Stimulated activated naive B cell treated with anti-CD40 and anti-IgM and Interleukin-4, amounts not matched to agents 10 μg/mL and 1 μg/mL and 100 μg/mL, for 72 hours (primary cell): ENCODE measurements around the gene USP22.
"Not testable (repeated sequence)": the region's sequence is repeated elsewhere in the genome, so short reads cannot be mapped to it uniquely, and the experiment has no call there.

Source experiments
- ATAC-seq, 2 donors: fragments of 150-1000 bp; cut with Tn5 transposase; replicated peaks; 2 replicates each; pipeline ENCODE4 v1.10.0; 2021; ENCODE audit warnings: moderate library complexity in 1 of 2
- DNase-seq: peaks from one replicate; pipeline ENCODE4 v3.0.0; 2021
- H3K27ac Mint-ChIP-seq: one replicate; pipeline ENCODE4 v1.8.0; 2022; ENCODE audit warnings: mild to moderate bottlenecking, mixed read lengths
- H3K27me3 Mint-ChIP-seq, 2 donors: one replicate each; pipeline ENCODE4 v1.8.0; 2022; ENCODE audit warnings: mixed read lengths in 2 of 2
- H3K36me3 Mint-ChIP-seq, 2 donors: one replicate each; pipeline ENCODE4 v1.8.0; 2022; ENCODE audit warnings: mixed read lengths in 2 of 2, mild to moderate bottlenecking in 1 of 2
- H3K4me1 Mint-ChIP-seq, 2 donors: one replicate each; pipeline ENCODE4 v1.8.0; 2022; ENCODE audit warnings: mixed read lengths in 2 of 2, mild to moderate bottlenecking in 1 of 2
- H3K4me3 Mint-ChIP-seq, 2 donors: one replicate each; pipeline ENCODE4 v1.8.0; 2022; ENCODE audit warnings: mild to moderate bottlenecking in 2 of 2, mixed read lengths in 2 of 2, moderate library complexity in 1 of 2
- H3K9me3 Mint-ChIP-seq, 2 donors: one replicate each; pipeline ENCODE4 v1.8.0; 2022; ENCODE audit warnings: mixed read lengths in 2 of 2, mild to moderate bottlenecking in 1 of 2

USP22 gene

DNA sequence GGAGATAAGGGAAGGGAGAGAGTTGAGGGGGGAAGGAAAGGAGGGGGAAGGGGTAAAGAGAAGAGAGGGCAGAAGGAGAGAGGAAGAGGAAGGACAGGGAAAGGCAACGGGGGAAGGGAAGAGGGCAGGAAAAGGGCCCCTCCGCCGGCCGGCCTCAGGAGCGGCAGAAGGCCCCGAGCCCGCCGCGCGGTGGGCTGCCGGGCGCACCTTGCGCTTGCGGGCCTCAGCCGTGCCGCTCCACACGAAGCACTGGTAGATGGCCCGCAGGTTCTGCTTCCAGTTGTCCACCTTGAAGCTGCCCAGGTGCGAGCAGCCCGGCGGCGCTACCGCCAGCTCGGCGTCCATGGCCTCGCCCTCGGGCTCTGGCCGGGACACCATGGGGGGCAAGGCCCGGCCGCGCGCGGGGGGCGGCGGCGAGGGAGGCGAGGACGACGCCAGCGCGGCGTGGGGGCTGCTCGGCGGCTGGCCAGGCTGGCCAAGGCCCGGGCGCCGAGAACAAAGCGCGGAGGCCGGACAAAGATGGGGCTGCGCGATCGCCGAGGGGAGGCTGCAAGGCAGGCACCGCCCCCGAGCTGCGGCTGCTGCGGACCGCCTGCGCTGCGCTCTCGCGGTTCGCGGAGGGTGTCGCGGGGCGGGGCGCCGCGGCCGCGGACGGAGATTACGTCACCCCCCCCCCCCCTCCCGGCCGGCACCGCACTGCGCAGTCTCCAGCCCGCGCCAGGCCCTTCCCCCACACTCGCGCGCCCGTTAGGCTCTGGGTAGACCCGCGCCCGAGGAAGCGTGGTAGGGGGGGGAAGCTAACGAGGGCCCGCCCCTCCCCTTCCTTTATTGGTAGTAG lies at the start of gene USP22:
TSS of gene USP22 (minus strand) at position 554 of the 838 bp plus-strand sequence. CDS start at position 378, 176 bp downstream.
- peaks cover 3 to 8% of the 10 kb centered on the region in 2 donors for H3K36me3 Mint-ChIP-seq
- peak within 1 kb of the TSS; percentile 97 to 98 for H3K4me3 Mint-ChIP-seq
- no peak for DNase-seq
- H3K9me3 Mint-ChIP-seq = no peaks in the 10 kb centered on the region
- H3K27ac Mint-ChIP-seq = peak within 1 kb of the TSS; percentile 97
- ATAC-seq = peak; percentile 58 to 70
- H3K4me1 Mint-ChIP-seq = peaks cover 7 to 26% of the 10 kb centered on the region in 2 donors
- no peaks in the 10 kb centered on the region for H3K27me3 Mint-ChIP-seq

DNA sequence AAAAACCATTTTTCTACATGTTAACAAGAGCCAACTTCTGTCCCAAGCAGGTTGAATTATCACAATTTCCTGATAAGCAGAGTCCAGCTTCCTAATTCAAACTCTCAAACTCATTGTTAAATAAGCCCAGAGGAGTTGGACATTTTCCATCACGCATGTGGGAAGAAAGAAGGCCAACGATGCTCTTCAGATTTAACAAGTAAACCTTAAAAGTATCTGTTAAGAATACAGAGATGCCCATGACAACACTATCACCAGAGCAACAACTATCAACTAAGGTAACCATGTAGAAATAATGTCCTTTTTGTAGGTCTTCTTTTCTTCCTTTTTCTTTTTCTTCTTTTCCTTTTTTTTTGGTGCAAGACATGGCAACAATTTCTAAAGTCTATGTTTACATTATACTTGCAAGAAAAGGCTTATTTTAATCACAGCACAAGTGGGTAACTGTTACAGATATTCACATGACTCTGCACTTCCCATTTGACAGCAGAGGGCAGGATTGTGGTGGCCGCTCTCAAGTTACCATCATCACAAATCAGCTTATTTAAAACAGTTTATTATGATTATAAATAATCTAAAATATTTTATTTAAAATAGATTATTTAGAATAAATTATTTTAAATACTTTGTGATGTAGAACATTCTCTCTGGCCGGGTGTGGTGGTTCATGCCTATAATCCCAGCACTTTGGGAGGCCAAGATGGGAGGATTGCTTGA lies 48.2 kb upstream of the USP22 start:
- ATAC-seq (no peak), DNase-seq (no peak)
- Mint-ChIP-seq H3K36me3 (no peaks in the 10 kb centered on the region), H3K4me1 (peaks cover 9 to 20% of the 10 kb centered on the region in 2 donors), H3K27me3 (no peaks in the 10 kb centered on the region), H3K4me3 (no peak overlapping the region), H3K27ac (no peak overlapping the region), H3K9me3 (no peaks in the 10 kb centered on the region)

DNA sequence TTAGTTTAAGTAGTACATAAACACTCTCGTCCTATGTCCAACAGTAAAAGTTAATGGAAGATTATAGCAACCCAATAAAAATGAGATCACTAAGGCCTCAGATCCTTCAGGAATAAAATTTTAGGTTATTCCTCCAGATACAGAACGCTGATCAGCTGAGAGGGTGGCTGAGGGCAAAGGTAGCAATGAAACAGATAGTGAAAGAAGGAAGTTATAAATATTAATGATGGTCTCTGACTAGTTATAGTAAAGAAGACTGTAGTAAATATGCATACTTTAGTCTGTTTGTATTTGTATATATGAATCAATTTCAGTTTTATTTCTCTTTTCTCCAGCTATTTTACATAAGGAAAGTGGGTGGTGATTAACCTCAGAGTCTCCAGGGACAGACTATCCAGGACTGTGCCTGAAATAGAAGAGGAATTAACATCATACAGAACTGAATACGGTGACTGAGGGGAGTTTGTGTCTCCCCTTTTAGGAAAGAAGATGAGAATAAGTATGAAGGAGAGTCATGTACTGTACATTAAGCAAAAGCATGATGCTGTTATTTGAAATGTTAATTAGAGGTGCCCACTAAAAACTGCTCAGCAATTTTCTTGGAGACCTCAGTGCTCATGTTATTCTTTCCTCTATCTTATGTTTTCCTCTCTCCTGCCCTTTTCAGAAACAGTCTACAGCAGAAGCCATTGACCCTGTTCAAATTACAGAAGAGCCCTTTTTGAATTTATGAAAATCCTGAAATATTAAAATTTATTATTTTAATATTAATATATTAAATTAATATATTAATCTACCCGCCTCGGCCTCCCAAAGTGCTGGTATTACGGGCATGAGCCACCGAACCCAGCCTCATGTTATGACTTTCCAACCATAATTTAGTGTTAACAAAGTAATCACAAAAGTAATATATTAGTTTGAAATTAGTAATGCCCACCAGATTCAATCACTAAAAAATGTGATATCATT lies 47.4 kb upstream of the USP22 start:
- Mint-ChIP-seq H3K9me3 (peaks cover 0 to 2% of the 10 kb centered on the region in 2 donors), H3K4me1 (peaks cover 9 to 20% of the 10 kb centered on the region in 2 donors), H3K27me3 (peaks cover 0 to 3% of the 10 kb centered on the region in 2 donors), H3K27ac (no peak overlapping the region), H3K4me3 (peak overlapping the region in 1 of 2 donors; percentile 11), H3K36me3 (peaks cover 0 to 3% of the 10 kb centered on the region in 2 donors)
- no peak for DNase-seq
- peak; percentile 65 to 75 for ATAC-seq

DNA sequence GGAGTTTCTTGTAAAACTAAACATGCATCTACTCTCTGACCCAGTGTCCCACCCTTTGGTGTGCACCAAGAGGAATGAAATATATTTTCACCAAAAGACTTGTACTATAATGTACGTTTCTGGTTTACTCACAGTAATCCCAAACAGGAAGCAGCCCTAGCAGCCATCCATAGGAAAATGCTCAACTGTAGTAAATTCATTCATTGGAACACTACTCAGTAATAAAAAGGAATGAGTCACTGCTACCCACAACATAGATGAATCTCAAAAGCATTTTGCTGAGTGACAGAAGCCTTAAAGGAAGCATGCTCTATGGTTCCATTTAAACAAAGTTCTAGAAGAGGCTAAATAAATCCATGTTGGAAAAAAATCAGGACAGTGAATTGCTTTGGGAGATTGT lies 46.3 kb upstream of the USP22 start:
- Mint-ChIP-seq H3K9me3 (peaks cover 0 to 2% of the 10 kb centered on the region in 2 donors), H3K36me3 (peaks cover 0 to 3% of the 10 kb centered on the region in 2 donors), H3K27me3 (peaks cover 0 to 3% of the 10 kb centered on the region in 2 donors), H3K4me3 (no peak overlapping the region), H3K27ac (no peak overlapping the region), H3K4me1 (peaks cover 9 to 20% of the 10 kb centered on the region in 2 donors)
- no peak for DNase-seq
- ATAC-seq = peak; percentile 21 to 55

DNA sequence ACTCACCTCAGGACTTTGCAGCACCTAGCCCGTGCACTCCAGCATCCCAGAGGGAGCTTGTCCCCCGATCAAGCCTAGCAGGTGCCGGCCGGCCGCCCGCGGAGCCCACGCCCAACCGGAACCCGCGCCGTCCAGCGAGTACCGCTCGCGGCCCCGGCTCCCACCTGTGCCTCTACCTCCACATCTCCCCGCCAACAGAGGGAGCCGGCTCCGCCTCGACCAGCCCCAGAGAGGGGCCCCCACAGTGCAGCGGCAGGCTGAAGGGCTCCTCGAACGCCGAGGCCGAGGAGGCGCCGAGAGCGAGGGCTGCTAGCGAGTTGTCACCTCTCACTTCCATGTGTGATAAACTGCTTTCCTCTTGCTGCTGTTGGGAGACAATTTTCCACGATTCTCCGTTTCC lies 42.9 kb upstream of the USP22 start:
- H3K36me3 Mint-ChIP-seq = peaks cover 0 to 3% of the 10 kb centered on the region in 2 donors
- H3K27me3 Mint-ChIP-seq = peaks cover 0 to 3% of the 10 kb centered on the region in 2 donors
- peaks cover 2 to 5% of the 10 kb centered on the region in 2 donors for H3K9me3 Mint-ChIP-seq
- DNase-seq (no peak), ATAC-seq (no peak)
- H3K4me3 Mint-ChIP-seq = peak overlapping the region; percentile 29 to 48
- peaks cover 13 to 15% of the 10 kb centered on the region in 2 donors for H3K4me1 Mint-ChIP-seq
- no peak overlapping the region for H3K27ac Mint-ChIP-seq

DNA sequence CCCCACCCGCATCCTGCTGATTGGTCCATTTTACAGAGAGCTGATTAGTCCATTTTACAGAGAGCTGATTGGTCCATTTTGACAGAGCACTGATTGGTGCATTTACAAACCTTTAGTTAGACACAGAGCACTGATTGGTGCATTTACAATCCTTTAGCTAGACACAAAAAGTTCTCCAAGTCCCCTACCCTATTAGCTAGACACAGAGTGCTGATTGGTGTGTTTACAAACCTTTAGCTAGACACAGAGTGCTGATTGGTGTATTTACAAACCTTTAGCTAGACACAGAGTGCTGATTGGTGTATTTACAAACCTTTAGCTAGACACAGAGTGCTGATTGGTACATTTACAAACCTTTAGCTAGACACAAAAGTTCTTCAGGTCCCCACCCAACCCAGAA lies 42.5 kb upstream of the USP22 start:
- H3K27me3 Mint-ChIP-seq, H3K9me3 Mint-ChIP-seq, H3K4me3 Mint-ChIP-seq, DNase-seq, H3K27ac Mint-ChIP-seq, H3K36me3 Mint-ChIP-seq, ATAC-seq: not testable (repeated sequence)
- H3K4me1 Mint-ChIP-seq = peaks cover 12 to 13% of the 10 kb centered on the region in 2 donors

DNA sequence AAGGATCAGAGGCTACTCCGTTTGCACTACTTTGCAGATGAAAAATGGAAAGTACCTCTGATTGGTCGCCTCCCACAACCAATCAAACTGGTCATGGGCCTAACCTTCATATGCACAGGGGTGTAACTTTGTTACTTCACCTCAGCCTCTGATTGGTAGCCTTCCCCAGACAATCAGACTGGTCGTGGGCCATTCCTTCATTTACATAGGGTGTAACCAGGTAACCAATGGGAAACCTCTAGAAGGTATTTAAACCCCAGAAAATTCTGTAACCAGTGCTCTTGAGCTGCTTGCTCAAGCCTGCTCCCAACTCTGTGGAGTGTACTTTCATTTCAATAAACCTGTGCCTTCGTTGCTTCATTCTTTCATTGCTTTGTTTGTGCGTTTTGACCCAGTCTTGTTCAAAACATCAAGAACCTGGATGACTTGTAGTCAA lies 39.2 kb upstream of the USP22 start:
- Mint-ChIP-seq H3K27me3 (peaks cover 0 to 6% of the 10 kb centered on the region in 2 donors), H3K27ac (no peak overlapping the region), H3K4me1 (peaks cover 0 to 4% of the 10 kb centered on the region in 2 donors), H3K9me3 (peaks cover 2 to 5% of the 10 kb centered on the region in 2 donors), H3K4me3 (no peak overlapping the region), H3K36me3 (peaks cover 0 to 3% of the 10 kb centered on the region in 2 donors)
- no peak for DNase-seq
- no peak for ATAC-seq

DNA sequence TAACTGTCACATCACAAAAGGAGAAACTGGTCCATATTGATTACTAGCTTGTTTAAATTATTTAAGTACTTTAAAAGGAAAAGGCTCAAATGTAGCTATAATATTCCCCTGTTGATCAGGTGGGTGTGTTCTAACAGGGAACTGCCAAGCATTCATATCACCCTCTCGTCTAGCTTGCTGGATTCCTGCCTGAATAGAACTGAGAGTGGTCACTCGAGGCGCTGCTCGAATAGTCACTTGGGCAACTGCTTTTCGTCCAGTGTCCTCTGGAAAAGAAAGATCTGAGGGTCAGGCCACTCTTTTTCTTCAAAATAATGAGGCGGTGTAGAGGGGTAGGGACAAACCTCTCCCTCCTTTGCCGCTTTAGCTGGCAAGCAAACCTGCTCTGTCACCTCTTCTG lies 36.4 kb upstream of the USP22 start:
- ATAC-seq (no peak), DNase-seq (no peak)
- no peak overlapping the region for H3K4me3 Mint-ChIP-seq
- H3K27me3 Mint-ChIP-seq = peaks cover 0 to 11% of the 10 kb centered on the region in 2 donors
- H3K9me3 Mint-ChIP-seq = peaks cover 0 to 5% of the 10 kb centered on the region in 2 donors
- peaks cover 0 to 4% of the 10 kb centered on the region in 2 donors for H3K4me1 Mint-ChIP-seq
- no peaks in the 10 kb centered on the region for H3K36me3 Mint-ChIP-seq
- no peak overlapping the region for H3K27ac Mint-ChIP-seq

DNA sequence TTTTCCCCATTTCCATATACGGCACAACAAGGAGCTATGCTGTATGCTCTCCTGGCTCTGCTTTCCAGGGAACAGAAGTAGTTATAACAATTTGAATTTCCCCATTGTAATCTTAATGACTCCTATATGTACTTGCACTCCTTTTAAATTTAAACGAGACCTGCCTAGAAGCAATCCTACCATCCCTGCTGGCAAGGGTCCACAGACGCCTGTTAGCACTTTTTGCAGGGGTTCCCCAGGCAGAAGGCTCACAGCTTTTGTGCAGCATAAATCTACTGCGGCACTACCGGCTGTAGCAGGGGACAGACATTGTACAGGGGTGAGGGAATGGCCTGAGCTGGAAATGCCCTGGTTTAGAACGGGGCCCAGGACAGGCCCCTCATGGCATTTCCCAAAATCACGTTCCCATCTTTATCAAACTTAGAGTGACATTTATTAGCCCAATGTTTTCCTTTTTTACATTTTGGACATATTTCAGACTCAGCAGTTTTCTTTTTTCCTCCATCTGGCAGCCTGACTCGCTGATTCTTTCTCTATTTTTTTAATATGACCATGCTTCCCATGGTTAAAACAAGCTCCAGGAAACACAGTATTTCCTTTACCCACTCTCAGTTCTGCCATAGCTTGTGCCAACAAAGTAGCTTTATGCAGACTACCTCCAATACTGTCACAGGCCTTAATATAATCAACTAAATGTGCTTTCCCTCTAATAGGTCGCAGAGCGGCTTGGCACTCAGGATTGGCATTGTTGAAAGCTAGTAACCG lies 35.4 kb upstream of the USP22 start:
- H3K27me3 Mint-ChIP-seq = peaks cover 0 to 11% of the 10 kb centered on the region in 2 donors
- H3K27ac Mint-ChIP-seq = no peak overlapping the region
- peaks cover 0 to 5% of the 10 kb centered on the region in 2 donors for H3K9me3 Mint-ChIP-seq
- H3K4me1 Mint-ChIP-seq = no peaks in the 10 kb centered on the region
- no peak overlapping the region for H3K4me3 Mint-ChIP-seq
- no peak for ATAC-seq
- no peaks in the 10 kb centered on the region for H3K36me3 Mint-ChIP-seq
- DNase-seq = no peak

DNA sequence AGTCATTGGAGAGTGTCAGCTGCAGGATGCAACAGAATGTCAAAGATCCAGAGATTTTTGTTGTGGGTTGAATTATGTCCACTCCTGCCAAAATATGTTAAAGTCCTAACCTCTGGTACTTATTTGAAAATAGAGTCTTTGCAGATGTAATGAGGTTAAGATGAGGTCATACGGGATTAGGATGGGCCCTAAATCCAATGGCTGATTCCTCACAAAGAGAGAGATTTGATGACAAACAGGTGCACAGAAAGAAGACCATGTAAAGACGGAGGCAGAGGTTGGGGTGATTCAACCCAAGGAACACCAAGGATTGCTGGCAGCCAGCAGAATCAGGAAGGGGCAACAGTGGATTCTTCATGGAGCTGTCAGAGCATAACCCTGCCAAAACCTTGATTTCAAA lies 34.5 kb upstream of the USP22 start:
- Mint-ChIP-seq H3K4me1 (no peaks in the 10 kb centered on the region), H3K27me3 (peaks cover 0 to 11% of the 10 kb centered on the region in 2 donors), H3K4me3 (no peak overlapping the region), H3K27ac (no peak overlapping the region), H3K9me3 (peaks cover 0 to 2% of the 10 kb centered on the region in 2 donors), H3K36me3 (no peaks in the 10 kb centered on the region)
- ATAC-seq (no peak), DNase-seq (no peak)

DNA sequence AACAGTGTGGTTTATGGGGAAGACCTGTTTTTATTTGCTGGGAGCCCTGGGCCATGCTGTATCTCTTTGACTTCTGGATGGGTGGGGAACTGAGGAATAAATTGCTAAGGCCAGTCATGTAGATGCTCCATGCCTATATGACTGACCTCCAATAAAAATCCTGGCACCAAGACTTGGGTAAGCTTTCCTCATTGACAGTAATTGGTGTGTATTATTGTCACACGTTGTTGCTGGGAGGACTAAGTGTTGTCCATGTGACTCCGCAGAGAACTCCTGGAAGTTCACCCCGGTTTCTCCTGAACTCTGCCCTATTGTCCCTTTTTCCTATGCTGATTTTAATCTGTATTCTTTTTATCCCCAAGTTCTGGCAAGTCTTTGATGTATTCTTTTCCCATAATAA lies 33.4 kb upstream of the USP22 start:
- Mint-ChIP-seq H3K27me3 (peaks cover 0 to 11% of the 10 kb centered on the region in 2 donors), H3K27ac (no peak overlapping the region), H3K9me3 (no peaks in the 10 kb centered on the region), H3K36me3 (no peaks in the 10 kb centered on the region), H3K4me1 (no peaks in the 10 kb centered on the region), H3K4me3 (no peak overlapping the region)
- DNase-seq (no peak), ATAC-seq (no peak)

DNA sequence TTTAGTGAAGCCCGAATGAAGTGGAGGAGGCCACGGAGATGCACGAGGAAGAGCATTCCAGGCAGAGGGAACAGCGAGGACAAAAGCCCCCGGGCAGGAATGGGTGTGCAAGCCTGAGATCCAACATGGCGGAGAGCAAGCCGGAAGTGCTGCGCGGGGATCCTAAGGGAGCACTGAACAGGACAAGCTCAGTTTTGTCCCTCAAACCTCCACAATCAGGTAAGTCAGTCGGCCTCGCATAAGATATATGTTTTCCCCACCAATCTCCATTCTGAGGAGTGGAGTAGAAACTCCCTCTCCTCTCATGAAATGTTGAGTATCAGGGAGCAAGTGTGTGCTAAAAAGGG lies 32.9 kb upstream of the USP22 start:
- Mint-ChIP-seq H3K4me1 (no peaks in the 10 kb centered on the region), H3K36me3 (no peaks in the 10 kb centered on the region), H3K27ac (no peak overlapping the region), H3K9me3 (no peaks in the 10 kb centered on the region), H3K27me3 (peaks cover 0 to 11% of the 10 kb centered on the region in 2 donors), H3K4me3 (no peak overlapping the region)
- no peak for DNase-seq
- ATAC-seq = no peak

DNA sequence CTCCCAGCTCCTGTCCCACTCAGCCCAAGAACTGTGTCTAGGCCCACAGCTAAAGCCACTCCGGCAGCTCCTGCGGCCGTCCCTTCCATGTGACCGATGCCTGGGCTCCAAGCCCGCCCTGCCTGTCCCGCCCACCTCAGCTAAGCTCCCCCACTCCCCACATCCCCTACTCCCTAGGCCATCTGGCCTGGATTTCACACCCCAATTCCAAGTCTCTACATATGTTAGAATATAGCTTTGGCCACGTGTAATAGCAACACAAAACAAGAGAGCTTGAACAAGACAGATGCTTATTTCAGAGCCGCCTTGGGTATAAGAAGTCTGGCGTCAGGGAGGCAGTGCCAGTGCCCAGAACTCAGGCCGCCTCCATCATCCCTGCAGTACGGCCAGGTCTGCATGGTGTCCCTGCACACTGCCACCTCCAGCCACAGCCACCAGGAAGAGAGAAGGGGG lies 30.0 kb upstream of the USP22 start:
- Mint-ChIP-seq H3K27ac (no peak overlapping the region), H3K4me1 (no peaks in the 10 kb centered on the region), H3K4me3 (no peak overlapping the region), H3K9me3 (no peaks in the 10 kb centered on the region), H3K27me3 (peaks cover 0 to 11% of the 10 kb centered on the region in 2 donors), H3K36me3 (peaks cover 0 to 2% of the 10 kb centered on the region in 2 donors)
- DNase-seq (no peak), ATAC-seq (no peak)
